ENCODE measurements around the gene CSNK1D. TPM values are rescaled to one million over a fixed set of nuclear protein-coding genes. Genes with fewer than 3 reads are reported as not detected.
"Not testable (repeated sequence)": the region's sequence is repeated elsewhere in the genome, so short reads cannot be mapped to it uniquely, and the experiment has no call there.

Gene CSNK1D
- polyA plus RNA-seq, 6 donors from 2014 or later, result 27.7 to 78.6 (median 63.4) TPM

- Mint-ChIP-seq H3K27ac (peak overlapping the region; percentile 41 to 93 (median 84)), H3K4me1 (peaks cover 26 to 36% (median 31%) of the 10 kb centered on the region in 3 donors), H3K36me3 (no peaks in the 10 kb centered on the region), H3K9me3 (no peaks in the 10 kb centered on the region), H3K4me3 (peak overlapping the region; percentile 68 to 90 (median 80)), H3K27me3 (peaks cover 0 to under 1% (median 0%) of the 10 kb centered on the region in 3 donors)
- ATAC-seq (ENCODE audit: low read depth in 2 of 2) (peak in 1 of 2 donors; percentile 7), DNase-seq (no peak)
Measured at GRCh38 chr17:82213251-82214011, 60.1 kb downstream of the CSNK1D start.

- DNase-seq (peak; percentile 76), ATAC-seq (ENCODE audit: low read depth in 2 of 2) (peak; percentile 60 to 69)
- Mint-ChIP-seq H3K36me3 (no peaks in the 10 kb centered on the region), H3K4me3 (peak within 1 kb of the TSS; percentile 77 to 90 (median 82)), H3K27me3 (no peaks in the 10 kb centered on the region), H3K9me3 (no peaks in the 10 kb centered on the region), H3K27ac (peak within 1 kb of the TSS; percentile 47 to 93 (median 84)), H3K4me1 (peaks cover 26 to 36% (median 31%) of the 10 kb centered on the region in 3 donors)
Measured at GRCh38 chr17:82212331-82213250, 60.9 kb downstream of the CSNK1D start, which contains the start of gene CCDC57. Gene CCDC57 (minus strand): TSS chr17:82212842. CDS start chr17:82201944, 10,898 bp downstream.

DNA sequence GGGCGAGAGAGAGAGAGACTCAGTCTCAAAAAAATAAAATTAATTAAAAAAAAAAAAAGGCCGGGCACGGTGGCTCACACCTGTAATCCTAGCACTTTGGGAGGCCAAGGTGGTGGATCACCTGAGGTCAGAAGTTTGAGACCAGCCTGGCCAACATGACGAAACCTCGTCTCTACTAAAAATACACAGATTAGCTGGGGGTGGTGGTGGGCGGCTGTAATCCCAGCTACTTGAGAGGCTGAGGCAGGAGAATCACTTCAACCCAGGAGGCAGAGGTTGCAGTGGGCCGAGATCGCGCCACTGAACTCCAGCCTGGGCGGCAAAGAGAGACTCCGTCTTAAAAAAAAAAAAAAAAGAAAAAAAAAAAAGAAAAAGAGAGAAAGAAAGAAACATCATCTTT lies 62.8 kb downstream of the CSNK1D start:
- Mint-ChIP-seq H3K4me1 (peaks cover 20 to 34% (median 28%) of the 10 kb centered on the region in 3 donors), H3K27ac (peak overlapping the region in 1 of 6 donors; percentile 22), H3K4me3 (peak overlapping the region in 2 of 8 donors; percentile 83 to 85)
- not testable (repeated sequence) for DNase-seq; ATAC-seq (ENCODE audit: low read depth in 2 of 2); H3K27me3 Mint-ChIP-seq; H3K9me3 Mint-ChIP-seq; H3K36me3 Mint-ChIP-seq

DNA sequence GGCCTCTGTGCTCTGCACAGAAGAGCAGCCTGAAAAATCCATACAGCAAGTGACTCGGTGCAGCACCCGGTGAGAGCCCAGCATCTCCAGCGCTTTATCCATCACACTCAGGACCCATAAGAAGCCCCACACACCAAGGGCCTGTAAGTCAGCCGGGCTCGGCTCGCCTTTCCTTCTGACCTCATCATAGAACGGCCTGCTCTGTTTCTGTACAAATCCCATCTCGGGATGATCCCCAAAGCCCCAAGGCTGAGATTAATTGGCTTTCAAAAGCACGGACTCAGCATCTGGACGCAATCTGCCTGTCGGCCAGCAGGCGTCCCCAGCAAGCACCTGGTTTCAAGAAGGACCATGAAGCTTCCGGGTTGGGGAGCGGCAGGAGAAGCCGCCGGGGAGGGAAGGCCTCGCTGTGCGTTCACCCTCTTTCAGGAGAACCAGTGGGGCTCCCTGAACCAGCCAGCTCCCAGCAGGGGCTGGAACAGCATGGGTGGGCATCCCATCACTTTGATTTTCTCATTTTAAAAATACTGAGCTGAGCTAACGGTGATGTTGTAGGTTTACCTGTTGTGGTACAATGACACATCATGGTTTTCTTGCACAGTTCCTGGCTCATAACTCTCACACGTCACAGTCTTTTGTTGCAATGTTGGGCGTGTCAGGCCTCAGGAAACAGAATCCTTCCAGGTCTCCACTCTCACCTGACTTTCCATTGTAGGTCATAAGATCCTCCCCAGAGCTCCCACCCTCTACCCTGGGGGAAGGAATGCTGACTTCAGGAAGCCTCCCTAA lies 67.6 kb downstream of the CSNK1D start:
- Mint-ChIP-seq H3K36me3 (no peaks in the 10 kb centered on the region), H3K9me3 (no peaks in the 10 kb centered on the region), H3K27me3 (no peaks in the 10 kb centered on the region), H3K27ac (peak overlapping the region; percentile 44 to 94 (median 91)), H3K4me1 (peaks cover 7 to 19% (median 16%) of the 10 kb centered on the region in 3 donors), H3K4me3 (peak overlapping the region in 7 of 8 donors; percentile 32 to 67 (median 63))
- DNase-seq (peak; percentile 76), ATAC-seq (ENCODE audit: low read depth in 2 of 2) (peak; percentile 93 to 94)

DNA sequence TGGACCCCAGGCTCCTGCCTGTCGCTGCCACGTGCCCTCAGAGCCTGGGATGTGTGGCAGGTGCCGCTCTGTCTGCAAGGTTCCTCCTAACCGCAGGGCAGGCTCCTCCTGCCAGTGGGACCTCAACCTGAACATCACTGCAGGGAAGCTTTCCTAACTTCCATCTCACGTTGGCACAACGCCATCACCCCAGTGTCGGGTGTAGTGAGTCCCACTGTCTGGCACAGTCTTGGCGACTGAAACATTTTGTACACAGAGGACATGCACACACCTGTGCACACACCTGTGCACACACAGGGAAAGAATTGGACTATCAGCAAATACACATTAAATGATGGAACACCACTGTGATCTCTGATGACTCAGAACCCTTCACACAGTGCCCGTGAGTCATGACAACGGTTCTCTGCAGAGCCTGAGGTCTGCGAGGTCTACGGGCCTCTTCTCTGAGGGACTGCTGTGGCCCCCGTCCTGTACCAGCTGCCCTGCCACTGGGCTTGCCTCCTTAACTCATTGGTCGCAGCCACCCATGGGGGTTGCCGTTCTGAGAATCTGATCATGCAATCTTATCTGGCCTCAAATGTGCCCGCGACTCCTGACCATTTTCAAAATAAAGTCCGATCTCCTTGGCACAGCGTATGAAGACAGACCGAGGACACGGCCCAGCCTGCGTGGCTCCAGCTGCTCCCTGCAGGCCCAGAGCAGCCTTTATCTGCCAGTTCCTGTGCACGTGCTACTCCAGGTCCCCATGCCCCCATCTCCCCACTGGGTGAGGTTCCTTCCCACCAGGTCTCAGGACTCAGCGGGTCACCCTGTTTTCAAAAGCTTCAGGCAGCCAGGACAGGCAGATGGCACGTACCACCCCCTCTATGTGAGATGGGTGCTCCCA lies 68.4 kb downstream of the CSNK1D start:
- peak overlapping the region in 3 of 6 donors; percentile 81 to 94 (median 86) for H3K27ac Mint-ChIP-seq
- H3K4me3 Mint-ChIP-seq, result no peak overlapping the region
- no peak for ATAC-seq (ENCODE audit: low read depth in 2 of 2)
- no peak for DNase-seq
- H3K4me1 Mint-ChIP-seq, result peaks cover 7 to 18% (median 16%) of the 10 kb centered on the region in 3 donors
- no peaks in the 10 kb centered on the region for H3K27me3 Mint-ChIP-seq
- H3K36me3 Mint-ChIP-seq, result no peaks in the 10 kb centered on the region
- H3K9me3 Mint-ChIP-seq, result no peaks in the 10 kb centered on the region

GRCh38 chr17:82203920-82204319 lies 69.6 kb downstream of the CSNK1D start:
- no peak overlapping the region for H3K27ac Mint-ChIP-seq
- H3K4me1 Mint-ChIP-seq, result peaks cover 7 to 16% (median 13%) of the 10 kb centered on the region in 3 donors

DNA sequence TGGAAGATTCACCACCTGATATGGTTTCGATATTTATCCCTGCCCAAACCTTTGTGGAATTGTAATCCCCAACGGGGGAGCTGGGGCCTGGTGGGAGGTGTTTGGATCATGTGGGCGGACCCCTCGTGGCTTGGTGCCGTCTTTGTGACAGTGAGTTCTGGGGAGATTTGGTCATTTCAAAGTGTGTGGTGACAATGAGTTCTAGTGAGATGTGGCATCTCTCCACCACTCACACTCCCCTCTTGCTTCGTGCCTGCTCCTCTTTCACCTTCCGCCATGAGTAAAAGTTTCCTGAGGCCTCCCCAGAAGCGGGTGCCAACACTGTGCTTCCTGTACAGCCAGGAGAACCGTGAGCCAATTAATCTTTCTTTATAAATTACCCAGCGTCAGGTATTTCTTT lies 70.5 kb downstream of the CSNK1D start:
- Mint-ChIP-seq H3K4me1 (peaks cover 7 to 21% (median 13%) of the 10 kb centered on the region in 3 donors), H3K9me3 (no peaks in the 10 kb centered on the region), H3K4me3 (no peak overlapping the region), H3K27me3 (no peaks in the 10 kb centered on the region), H3K27ac (no peak overlapping the region), H3K36me3 (no peaks in the 10 kb centered on the region)
- no peak for DNase-seq
- ATAC-seq (ENCODE audit: low read depth in 2 of 2), result no peak

More at GRCh38 chr17:82203920-82204319, 69.6 kb downstream of the CSNK1D start:
- ATAC-seq (ENCODE audit: low read depth in 2 of 2) (no peak), DNase-seq (no peak)
- Mint-ChIP-seq H3K4me3 (peak overlapping the region in 1 of 8 donors; percentile 52), H3K9me3 (no peaks in the 10 kb centered on the region), H3K36me3 (no peaks in the 10 kb centered on the region), H3K27me3 (no peaks in the 10 kb centered on the region)

DNA sequence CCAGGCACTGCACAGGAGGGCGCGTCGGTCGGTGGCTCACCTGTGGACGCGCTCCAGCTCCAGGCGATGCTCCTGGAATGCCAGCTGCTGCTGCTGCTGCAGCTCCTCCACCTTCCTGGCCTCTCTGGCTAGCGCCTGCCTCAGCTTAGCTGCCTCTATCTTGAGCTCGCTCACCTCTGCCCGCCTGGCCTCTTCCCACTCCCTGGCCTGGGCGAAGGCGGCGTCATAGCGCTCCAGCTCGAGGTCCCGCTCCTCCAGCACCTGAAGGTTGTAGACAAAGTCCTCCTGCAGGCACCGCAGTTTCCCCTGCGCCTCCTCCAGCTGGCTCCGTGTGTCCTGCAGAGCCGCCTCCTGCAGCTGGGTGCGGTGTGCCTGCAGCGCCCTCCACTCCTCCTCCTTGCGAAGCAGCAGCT lies 72.0 kb downstream of the CSNK1D start:
- no peaks in the 10 kb centered on the region for H3K9me3 Mint-ChIP-seq
- no peaks in the 10 kb centered on the region for H3K27me3 Mint-ChIP-seq
- H3K4me3 Mint-ChIP-seq, result no peak overlapping the region
- DNase-seq, result no peak
- peaks cover 7 to 19% (median 11%) of the 10 kb centered on the region in 3 donors for H3K4me1 Mint-ChIP-seq
- ATAC-seq (ENCODE audit: low read depth in 2 of 2), result no peak
- peaks cover 0 to 1% of the 10 kb centered on the region in 2 donors for H3K36me3 Mint-ChIP-seq
- no peak overlapping the region for H3K27ac Mint-ChIP-seq

DNA sequence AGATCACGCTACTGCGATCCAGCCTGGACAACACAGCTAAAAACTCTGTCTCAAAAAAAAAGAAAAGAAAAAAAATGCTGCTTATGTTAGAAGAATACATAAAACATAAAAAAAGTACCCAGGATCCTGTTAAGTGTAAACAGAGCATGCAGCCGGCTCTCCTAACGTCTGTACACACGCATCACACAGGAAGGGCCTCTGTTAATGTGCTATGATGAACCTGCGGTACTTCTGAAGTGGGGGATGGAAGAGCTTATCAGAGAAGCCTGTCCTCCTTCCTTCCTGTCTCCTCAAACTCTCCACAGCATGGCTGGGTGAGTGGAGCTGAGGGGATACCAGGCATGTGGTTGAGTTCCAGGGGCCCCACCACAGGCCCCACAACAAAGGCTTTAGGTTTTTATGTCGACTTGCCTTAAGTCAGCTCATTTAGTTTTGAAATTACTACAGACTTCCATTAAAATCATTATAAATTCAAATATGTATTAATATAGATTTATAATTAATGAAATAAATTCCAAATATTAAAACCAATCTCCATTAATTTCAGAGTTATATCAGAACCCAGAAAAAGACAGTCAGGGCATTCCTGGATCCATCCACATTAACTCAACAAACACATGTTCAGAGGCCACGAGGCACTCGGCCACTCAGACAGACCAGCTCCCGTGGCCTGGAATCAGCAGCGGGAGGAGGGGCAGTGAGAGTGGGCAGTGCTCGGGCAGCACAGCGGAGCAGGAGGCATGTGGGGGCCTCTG lies 72.6 kb downstream of the CSNK1D start:
- H3K4me3 Mint-ChIP-seq, result no peak overlapping the region
- H3K4me1 Mint-ChIP-seq, result peaks cover 3 to 14% (median 5%) of the 10 kb centered on the region in 3 donors
- ATAC-seq (ENCODE audit: low read depth in 2 of 2) (no peak), DNase-seq (no peak)
- no peaks in the 10 kb centered on the region for H3K9me3 Mint-ChIP-seq
- H3K27ac Mint-ChIP-seq, result no peak overlapping the region
- no peaks in the 10 kb centered on the region for H3K27me3 Mint-ChIP-seq
- peaks cover 0 to 5% of the 10 kb centered on the region in 2 donors for H3K36me3 Mint-ChIP-seq

- H3K4me3 Mint-ChIP-seq, result no peak overlapping the region
- no peaks in the 10 kb centered on the region for H3K9me3 Mint-ChIP-seq
- H3K36me3 Mint-ChIP-seq, result peaks cover 0 to 5% of the 10 kb centered on the region in 2 donors
- peak overlapping the region in 1 of 6 donors; percentile 58 for H3K27ac Mint-ChIP-seq
- H3K27me3 Mint-ChIP-seq, result no peaks in the 10 kb centered on the region
- DNase-seq (no peak), ATAC-seq (ENCODE audit: low read depth in 2 of 2) (no peak)
- H3K4me1 Mint-ChIP-seq, result peaks cover 0 to 7% (median 0%) of the 10 kb centered on the region in 3 donors
Measured at GRCh38 chr17:82200135-82200534, 73.4 kb downstream of the CSNK1D start.

- Mint-ChIP-seq H3K36me3 (peaks cover 0 to 5% of the 10 kb centered on the region in 2 donors), H3K4me3 (no peak overlapping the region), H3K27me3 (no peaks in the 10 kb centered on the region), H3K9me3 (no peaks in the 10 kb centered on the region), H3K27ac (no peak overlapping the region), H3K4me1 (peaks cover 0 to 7% (median 0%) of the 10 kb centered on the region in 3 donors)
- DNase-seq, result no peak
- ATAC-seq (ENCODE audit: low read depth in 2 of 2), result no peak
Measured at GRCh38 chr17:82199496-82199895, 74.0 kb downstream of the CSNK1D start.

All from naive B cell (primary cell).